ENCODE data around the gene FANCG. TPM values are rescaled to one million over a fixed set of nuclear protein-coding genes. Genes with fewer than 3 reads are reported as not detected.

FANCG gene
- 23.0 and 30.5 TPM in 2 replicates for total RNA-seq

DNA sequence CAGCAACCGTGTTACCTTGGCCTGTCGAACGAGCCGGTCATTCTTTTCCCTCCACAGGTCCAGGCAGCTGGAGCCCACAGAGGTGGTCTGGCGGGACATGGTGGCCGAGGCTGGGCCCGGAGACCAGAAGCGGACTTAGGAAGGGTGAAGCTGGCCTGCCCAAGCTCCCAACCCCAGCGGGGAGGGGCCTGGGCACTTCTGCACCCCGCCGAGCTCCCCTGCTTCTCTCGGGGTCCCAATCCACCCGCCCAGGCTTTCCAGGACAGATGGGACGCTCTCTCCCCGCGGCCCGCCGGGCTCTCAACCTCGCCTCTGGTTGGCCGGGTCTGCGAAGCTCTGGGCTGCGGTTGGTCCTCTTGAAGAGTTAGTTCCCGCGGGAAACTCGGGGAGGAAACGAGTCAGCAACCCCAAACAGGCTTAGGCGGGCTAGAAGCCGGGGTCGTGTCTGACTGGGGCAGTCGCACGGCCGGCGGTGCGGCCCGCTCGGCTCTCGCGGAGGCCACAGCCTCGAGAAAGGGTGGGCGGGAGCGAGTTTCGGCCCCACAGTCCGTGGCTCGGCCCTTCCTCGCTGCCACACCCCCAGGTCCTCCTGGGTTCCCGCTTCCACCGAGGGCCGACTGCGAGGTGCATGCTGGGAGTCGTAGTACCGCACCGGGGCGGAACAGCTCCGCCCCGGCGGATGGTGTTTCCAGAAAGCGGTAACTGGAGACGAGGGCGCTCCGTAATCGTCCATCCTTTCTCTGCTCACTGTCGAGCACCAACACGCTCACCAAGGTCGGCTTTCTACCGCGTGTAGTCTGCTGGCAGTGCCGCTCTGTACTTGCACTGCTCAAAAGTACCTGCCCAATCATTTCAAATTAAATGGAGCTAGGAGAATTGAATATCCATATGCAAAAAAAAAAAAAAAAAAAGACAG, at the start of gene FANCG:
Gene FANCG, minus strand, starts transcription at position 517 of the 916 bp plus-strand sequence. Its CDS starts 418 bp downstream, at position 99.

DNA sequence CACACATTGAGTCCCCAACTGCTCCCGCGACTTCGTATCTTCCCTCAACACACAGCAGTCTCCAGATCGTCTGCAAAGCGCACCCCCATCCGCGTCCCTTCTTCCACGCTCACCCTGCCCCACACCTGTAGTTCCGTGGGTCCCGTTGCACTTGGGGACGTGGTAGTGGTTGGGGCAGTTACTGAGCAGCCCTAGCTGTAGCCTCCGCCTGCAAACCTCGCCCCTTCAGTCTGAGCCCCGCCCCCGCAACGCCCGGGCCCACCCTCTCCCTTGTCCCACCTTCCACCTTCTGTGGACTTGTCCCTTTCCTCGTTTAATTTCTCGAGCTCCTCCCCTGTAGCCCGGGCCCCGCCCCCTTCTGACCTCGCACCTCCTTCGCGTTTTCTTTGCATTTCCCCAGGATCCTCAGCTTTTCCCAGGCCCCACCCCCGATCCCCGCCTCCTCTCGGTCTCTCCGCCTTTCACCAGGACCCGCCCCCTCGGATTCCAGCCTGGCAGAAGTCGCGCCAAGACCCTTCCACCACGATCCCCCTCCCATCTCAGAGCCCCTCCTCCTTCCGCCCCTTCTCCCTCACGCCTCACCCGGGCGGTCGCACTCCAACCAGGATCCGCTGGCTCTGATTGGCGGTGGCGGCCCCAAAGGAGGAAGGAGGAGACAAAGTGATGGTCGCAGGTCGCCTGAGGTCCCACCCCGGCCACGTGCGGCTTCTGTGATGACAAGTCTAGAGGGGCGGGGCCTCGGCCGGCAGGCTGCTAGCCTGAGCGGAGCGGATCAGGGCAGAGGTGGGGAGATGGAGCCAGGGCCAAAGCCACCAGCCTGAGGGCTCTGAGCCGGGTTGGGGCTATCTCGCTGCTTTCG, 36.2 kb upstream of the FANCG start, which contains the start of gene ATOSB:
Gene ATOSB, minus strand, starts transcription at position 183 of the 859 bp plus-strand sequence. CDS start 7,588 bp downstream, outside the sequence.

DNA sequence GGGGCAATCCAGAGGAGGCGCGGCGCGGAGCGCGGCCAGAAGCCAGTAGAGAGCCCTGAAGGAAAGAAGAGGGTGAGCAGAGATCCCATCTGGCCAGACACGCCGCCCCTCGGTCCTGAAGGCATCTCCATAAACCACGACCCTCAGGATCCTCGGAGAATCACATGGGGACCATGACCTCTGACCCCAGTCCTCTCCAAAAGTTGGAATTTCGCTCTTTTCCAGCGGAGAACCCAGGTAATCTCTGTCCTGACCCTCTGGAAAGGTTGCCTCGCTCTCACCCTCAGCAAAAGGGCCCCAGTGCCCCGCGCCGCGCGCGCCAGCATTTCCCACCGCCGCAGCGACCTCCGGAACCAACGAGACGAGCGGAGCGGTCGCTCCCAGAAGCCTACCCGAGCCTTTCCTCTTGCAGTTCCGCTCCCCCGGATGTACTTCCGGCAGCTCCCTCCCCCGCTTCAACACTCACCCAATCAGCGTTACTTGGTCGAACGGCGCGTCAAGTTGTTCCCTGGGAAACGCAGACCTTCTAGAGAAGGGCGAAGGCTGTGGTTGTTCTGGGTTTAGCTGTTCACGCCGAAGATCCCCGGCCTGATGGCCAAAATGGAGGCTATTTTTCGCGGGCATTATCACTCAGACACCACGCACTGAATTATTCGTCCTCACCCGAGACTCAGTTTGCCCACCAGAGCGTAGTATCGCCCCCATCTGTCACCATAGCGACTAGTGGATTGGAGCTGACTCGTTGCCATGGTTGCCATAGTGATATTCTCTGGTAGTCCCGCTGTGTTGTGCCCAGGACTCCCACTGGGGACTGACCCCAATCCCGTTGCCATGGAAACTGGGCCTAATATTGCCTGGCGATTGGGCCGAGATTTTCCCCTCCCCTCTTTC, 23.3 kb upstream of the FANCG start, which contains the start of gene STOML2:
Gene STOML2, minus strand, starts transcription at position 363 of the 891 bp plus-strand sequence. Its CDS starts 37 bp downstream, at position 326.

DNA sequence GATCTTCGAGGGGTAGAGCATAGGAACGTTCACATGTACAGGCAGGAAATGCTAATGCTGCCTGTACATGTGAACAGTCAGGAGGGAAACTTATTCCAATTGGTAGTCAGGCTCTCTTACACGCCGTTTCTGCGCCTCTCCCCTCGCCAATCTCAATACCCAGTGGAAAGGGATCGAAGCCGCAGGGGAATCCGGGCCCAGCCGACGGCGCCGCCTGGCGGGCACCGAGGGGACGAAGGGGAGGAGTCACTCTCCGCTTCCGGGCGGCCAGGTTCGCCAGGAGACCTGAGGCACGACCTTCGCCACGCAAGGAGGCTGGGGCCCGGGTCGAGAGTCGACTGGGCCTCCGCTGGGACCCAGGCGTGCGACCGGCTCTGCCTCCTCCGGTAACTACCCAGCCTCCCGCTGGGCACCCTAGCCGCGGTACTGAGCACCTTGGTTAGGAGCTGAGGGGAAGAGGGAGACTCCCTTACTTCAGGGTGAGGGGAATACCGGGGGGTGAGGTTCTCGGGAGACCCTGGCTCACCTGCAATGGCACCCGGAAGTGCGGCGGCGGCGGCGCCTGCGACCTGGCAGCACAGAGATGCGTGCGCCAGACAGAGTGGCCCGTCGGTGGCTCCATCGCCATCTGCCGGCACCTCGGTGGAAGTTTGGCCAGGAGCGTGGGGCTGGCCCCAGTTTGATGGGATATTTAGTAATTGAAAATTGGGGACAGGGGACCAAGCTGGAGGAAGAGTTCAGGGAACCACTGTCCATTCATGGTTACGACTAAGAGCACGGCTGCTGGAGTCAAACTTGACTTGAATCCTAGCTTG, 16.5 kb upstream of the FANCG start, which contains the start of gene PIGO:
Gene PIGO, minus strand, starts transcription at position 557 of the 815 bp plus-strand sequence. CDS start 1,026 bp downstream, outside the sequence.

DNA sequence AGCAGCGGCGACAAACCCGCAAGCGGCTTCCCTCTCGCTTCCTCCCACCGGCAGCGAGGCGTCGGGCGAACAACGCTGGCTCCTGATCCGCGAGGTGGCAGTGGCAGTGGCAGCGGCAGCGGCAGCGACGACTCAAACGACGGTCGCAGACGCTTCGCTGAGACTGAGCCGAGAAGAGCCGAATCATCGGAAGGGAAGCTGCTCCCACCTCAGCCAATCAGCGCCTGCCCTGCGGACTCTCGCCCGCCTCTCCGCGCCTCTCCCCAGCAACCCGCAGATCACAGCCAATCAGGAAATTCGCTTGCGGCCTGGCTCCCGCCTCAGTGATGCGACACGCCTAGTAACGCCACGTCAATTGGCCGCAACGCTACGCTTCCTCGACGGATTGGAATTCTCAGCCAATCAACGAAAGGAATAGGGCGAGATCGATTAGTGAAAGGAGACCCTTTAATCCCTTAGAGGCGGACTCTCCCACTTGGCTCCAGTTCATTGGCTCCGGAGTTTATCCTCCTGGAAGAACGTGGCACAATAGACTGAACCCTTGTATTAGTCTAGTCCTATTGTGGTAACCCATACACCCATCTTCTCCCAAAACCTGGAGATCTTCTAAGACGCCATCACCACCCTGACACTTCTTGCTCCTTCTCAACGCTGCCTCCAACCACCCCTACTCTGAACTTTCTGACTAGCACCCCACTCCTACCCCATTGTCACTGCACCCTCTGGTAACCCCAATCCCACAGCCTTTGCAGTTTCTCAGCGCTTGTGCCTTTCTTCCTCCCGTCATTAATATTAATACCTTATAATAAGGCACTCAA, 7.1 kb downstream of the FANCG start, which contains the start of gene VCP:
Gene VCP, minus strand, starts transcription at position 165 of the 818 bp plus-strand sequence. CDS start 272 bp downstream, outside the sequence.

Other genes with a start within 250 kb of the FANCG start
- not detected in 2 replicates for gene PHF24, start 121.7 kb downstream of the FANCG start, total RNA-seq
- 5.7 and 8.3 TPM in 2 replicates for gene DNAJB5, start 90.2 kb downstream of the FANCG start, total RNA-seq
- 335 and 349 TPM in 2 replicates for gene VCP, start 7.3 kb downstream of the FANCG start, total RNA-seq
- 9.6 and 9.7 TPM in 2 replicates for gene PIGO, start 16.6 kb upstream of the FANCG start, total RNA-seq
- gene STOML2, start 23.2 kb upstream of the FANCG start, total RNA-seq = 178 and 191 TPM in 2 replicates
- gene ATOSB, start 35.9 kb upstream of the FANCG start, total RNA-seq = 31.7 and 43.8 TPM in 2 replicates
- gene UNC13B, start 82.1 kb upstream of the FANCG start, total RNA-seq = 33.3 and 35.0 TPM in 2 replicates

Data from mammary microvascular endothelial cell (primary cell).